Measurements from ENCODE around the gene MKS1.

GRCh38 chr17:58231641-58232040 lies 12.6 kb upstream of the MKS1 start:
- TF ChIP-seq POLR2AphosphoS5 (IDR thresholded peaks at IDR 0.05; ENCODE audit: low read depth, low read length) (no peak), CTCF (IDR thresholded peaks at IDR 0.05) (no peak), SIN3A (IDR thresholded peaks at IDR 0.05; ENCODE audit: borderline replicate concordance, insufficient read depth, low read depth, low read length) (no peak)
